NCI-H2196 (cell line): ENCODE data around the gene ACSS1.
A peak's percentile ranks its signal among the peaks of the same experiment; 100 is the strongest.

ENCODE experiments used
- DNase-seq: peaks from one replicate; lab custom pipeline; 2025; ENCODE audit not compliant: unreplicated experiment; lab: John Stamatoyannopoulos, UW

The ACSS1 gene

DNA sequence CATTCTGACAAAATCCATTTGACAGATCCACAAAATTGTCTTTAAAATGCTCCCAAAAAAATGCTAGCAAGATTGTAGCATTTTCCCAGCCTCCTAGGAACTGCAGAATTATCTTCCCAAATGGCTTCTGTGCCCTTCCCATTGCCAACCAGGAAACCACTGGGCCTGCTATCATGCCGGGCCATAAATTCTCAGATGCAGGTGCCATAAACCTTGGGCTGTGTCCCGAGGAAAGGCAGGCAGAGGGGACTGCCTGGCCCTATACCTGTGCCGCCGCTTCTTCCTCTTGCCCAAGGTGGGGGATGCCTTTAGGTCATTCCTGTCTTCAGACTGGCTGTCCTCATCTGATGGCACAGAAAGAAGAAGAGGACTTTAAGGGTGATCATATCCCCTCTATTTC is 21.2 kb upstream of the ACSS1 start:
- no peak for DNase-seq

DNA sequence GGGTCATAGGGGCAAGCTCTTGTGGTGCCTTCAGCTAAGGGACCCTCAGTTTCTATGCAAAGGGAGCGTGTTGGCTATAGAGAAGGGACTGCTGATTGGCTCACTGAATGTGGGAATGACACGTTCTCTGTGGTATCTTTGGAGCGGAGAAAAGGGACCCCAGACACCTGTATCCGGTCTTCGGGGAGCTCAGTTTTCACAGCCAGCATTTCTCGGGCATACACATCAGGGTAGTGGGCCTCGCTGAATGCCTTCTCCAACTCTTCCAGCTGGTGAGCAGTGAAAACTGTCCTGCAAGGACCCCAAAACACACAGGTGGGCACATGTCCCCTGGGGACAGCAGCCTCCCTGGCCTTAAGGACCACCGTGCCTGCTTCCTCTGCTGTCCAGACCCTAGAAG is 20.7 kb upstream of the ACSS1 start:
- no peak for DNase-seq

DNA sequence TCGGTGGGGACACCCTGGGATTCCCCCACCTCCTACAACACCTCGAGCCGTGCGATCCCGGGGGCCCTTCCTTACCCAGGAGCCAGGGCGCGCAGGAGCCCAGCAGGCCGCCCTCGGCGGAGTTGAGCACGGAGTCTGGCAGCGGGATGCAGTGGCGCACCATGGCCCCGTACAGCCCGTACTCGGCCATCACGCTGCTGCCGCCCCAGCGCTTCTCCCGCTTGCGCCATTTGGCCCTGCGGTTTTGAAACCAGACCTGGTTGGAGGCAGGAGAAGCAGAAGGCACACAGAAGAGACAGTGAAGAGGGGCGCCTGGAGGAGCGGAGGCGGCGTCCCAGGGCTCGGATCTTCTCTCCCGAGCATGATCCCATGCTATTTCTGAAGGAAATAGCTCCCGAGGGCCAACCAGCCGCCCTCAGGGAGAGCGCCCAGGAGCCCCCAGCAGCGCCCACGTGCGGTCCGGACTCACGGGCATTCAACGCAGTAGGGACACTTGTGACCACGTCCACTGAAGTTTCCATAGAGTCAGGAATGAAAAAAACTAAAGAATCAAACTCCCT is 19.8 kb upstream of the ACSS1 start:
- no peak for DNase-seq

DNA sequence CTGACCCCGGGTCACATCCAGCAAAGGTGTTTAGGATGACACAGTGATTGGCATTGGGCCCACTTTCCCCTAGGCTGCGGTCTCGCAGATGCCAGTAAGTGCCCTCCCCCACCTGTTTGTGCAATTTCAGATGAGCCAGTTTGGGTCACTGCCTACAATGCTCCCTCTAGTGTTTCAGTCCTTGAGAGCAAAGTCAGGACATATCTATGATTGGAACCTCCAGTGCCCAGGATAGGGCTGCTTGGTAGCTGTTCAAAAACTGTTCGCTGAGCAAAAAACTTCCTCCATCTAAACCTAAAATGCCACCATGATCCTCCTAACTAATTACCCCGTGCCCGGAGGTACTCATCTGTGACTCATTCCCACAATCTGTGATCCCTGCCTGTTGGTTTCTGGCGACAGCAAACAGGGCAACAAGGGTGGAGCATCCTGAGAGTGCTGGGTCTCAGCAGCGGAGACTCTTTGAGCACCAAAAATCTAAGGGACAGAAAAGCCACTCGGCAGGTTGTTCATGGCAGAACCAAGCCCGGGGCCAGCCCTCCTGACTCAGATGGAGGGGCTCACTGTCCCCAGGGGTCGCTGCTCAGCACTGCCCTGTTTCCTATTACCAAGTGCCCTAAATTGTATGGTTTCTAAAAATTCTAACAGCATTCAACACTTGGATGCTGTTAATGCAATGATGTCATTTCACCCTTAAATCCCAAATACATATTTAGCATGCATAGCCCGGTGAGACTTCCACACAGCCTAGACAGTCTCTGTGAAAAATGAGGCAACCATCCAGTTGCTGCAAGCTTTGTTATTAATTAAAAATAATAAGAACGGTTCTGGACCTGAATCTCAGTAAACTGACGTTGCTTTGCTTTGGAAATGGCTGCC is 19.0 kb upstream of the ACSS1 start:
- peak; percentile 90 for DNase-seq

DNA sequence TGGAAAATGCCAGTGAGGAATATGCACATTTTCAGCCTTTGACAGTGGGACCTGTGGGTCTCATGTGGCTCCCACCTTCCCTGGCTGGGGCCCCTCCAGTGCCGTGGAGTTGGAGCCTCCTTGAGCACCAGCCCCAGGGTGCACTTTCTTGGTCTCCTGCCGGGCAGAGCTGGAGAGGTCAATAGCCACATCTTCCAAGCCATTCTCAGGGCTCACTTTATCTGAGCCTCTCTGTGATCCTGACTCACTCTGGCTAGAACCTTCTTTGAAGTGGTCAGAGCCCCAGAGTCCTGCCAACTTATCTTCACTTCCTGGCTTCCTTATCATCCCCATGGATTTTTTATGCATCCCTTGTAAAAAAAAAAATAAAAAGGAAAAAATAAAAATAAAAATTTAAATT is 18.3 kb upstream of the ACSS1 start:
- DNase-seq = peak; percentile 43

DNA sequence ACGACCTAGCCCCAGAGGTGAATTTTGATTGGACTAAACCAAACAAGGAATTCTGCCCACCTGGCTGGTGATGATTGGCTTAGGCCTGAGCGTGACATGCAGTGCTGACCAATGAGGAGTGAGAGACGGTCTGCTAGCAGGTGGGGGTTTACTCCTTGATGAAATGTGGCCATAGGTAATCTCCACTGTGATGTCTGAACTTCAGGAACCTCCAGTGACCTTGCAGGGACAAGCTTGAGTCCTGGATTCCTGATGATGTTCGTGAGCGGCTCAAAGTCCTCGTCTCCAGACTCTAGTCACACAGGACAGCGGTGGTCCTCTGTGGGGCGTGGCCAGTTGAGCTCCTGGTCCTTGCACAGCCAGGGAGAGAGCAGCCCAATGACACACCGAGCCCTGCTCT is 15.6 kb upstream of the ACSS1 start:
- no peak for DNase-seq

DNA sequence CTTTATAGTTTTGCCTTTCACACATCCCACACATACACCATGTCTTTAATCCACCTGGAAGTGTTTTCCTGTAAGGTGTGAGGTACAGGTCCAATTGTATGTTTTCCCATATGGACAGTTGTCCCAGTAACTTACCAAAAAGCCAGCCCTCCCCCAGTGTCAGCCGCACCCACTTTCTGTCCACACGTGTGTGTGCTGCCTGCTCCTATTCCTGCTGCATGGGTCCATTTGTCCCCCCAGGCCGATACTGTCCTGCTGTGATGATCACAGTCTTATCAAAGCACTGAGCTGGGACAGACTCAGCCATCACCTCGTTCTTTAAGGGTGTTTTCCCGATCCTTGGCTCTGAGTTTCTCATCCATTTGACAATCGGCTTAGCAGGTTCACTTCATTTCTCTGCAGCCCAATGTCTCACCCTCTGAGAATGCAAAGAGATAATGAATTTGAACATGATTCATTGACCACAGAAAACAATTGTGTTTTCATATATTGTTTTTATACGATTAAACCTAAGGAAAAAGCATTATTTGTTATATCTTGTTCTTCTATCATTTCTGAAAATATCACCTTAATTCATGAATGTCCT is 14.4 kb upstream of the ACSS1 start:
- no peak for DNase-seq

DNA sequence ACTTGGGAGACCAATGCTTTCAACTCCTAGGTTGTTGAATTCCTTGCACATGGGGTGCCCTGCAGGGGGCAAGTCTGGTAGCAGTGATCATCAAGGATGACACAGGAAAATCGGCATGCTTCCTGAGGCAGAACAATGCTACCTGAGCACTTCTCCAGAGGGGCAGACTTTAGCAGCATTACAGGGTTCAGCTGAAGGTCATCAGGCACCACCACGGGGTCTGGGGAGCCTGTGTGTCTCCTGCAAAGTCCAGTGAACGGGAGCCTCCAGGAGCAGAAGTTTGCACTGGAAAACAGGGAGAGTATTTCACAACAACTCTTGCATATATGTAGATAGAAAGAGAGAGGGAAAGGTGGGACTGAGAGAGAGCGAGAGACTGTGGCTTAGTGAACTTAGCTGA is 13.8 kb upstream of the ACSS1 start:
- no peak for DNase-seq

DNA sequence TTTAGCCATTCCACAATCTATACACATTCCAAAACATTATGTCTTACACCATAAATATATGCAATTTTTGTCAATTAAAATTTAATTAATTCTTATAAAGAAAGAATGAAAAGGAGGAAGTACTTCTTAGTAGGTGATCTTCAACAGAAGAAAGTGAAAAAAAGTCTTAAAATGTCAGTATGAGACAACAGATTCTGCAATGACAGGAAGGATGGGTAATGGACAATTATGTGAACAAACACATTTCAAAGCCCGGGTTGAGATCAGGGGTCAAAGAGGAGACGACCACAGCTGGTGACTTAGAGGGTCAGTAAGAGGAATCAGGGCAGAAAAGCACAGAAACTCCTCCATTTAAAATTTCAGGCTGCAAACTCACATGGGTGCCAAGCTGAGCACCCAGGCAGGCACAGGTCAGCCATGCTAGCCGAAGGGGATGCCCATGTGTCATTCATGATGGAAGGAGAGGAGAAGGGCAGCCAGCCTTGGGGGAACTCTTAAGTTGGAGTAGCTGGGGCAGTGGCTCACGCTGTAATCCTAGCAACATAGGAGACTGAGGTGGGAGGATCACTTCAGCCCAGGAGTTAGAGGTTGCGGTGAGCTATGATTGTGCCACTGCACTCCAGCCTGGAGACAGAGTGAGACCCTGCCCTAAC is 13.0 kb upstream of the ACSS1 start:
- no peak for DNase-seq

DNA sequence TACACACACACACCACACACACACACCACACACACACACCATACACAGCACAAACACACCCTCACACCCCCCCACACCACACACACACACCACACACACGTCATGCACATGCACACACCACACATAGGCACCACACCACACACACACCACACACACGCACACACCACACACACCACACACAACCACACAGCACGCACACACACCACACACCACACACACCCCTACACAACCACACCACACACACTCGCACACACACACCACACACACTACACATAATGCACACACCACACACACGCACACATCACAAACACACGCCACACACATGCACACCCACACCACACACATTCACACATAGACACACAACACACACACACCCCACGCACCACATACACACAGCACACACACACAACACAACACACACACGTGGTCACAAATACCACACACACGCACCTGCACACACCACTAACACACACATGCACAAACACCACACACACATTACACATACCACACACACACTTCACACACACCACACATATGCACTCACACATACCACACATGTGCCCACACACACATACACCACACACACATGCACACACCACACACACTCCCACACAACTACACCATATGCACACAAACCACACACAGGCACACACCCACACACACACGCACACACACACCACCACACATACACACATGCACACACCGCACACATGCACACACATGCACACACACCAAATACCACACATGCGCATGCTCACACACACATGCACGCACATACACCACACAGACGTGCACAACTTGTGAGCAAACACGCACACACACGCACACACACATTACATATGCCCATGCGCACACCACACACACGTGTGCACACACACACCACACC is 9.4 kb upstream of the ACSS1 start:
- no peak for DNase-seq

DNA sequence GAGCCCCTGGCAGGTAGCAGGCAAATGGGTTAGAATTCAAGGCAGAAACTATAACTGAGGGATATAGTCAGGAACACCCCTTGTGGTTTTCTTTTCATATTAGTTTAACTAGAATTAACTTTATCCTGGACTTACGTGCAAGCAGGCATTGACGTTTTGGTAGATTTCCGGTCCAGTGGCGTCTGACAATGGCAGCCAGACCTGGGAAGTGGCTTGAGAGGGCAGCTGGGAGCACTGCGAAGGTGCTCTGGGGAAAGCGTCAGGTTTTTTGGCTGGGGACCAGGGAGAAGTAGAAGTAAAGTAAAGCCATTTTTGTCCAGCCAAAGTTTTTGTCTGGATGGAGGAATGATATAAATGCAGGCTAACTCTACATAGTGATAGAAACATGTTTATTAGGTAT is 8.4 kb upstream of the ACSS1 start:
- peak; percentile 64 for DNase-seq

DNA sequence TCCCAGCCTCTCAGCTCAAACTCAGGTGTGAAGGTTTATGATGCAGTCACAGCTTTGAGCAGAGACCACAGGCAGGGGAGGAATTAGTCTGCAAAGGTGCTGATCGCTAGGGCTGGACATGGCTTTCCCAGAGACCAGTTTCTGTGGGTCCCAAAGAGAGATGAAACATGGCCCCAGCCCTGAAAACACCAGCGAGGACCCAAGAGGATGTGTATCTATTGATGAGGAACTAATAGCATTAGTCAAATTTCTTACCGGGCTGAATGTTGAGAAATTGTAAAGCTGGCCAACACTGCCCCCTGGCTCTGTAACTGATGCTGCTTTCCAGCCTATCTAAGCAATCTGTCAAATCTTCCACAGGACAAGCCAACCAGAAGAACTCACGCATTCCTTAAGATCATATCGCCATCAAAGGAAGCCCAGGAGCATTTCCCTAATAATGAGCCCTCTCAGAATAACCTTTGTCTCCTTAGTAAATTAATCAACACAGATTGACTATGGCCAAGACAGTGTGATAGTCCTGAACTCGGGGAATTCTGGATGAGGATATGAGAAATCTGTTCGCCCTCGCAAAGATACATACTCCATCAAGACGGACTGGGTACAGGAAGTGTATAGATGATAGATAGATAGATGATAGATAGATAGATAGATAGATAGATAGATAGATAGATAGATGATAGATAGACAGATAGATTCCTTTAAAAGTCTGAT is 7.8 kb upstream of the ACSS1 start:
- peak; percentile 57 for DNase-seq

DNA sequence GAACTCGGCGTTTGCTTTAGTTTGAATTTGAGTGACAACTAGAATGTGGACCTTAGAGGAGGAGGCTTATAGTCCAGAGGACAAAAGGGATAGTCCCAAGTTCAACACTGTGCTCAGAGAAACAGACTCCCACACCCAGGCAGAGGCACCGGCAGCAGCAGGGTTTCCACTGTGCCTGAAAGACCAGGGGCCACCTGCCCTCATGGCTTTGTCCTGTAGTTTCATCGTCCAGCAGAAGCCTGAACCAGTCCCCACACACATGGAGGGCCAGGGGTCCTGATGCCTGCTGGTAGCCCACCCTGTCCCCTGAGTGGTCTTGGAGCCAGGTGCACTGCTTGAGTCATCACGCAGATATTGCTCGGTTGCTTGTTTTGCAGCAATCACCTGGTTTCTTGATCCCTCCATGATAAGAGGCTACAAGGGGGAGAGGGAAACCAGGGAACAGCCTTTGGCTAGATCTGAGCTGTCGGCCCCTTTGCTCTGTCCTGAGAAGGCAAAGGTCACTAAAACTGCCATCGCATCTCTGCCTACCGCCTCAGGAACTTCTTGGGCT is 7.2 kb upstream of the ACSS1 start:
- DNase-seq = no peak

DNA sequence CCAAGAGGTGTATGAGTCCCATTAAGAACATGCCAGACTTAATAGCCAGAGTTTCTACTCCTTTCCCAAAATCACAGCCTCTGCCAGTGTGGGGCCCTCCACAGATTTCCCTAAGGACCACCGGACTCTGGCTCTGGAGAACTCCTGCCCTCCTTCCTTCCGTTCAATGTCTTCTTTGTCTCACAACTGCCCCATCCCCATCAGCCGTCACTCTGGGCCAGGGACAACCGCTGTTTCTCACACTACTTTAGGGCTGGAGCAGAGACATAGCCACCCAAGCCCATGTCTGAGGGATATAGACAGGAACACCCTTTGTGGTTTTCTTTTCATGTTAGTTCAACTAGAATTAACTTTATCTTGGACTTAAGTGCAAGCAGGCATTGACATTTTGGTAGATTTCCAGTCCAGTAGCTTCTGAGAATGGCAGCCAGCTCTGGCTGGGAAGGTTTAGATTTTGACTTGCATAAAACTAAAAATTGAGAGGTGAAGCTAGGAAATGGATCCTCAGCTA is 6.7 kb upstream of the ACSS1 start:
- DNase-seq = no peak

DNA sequence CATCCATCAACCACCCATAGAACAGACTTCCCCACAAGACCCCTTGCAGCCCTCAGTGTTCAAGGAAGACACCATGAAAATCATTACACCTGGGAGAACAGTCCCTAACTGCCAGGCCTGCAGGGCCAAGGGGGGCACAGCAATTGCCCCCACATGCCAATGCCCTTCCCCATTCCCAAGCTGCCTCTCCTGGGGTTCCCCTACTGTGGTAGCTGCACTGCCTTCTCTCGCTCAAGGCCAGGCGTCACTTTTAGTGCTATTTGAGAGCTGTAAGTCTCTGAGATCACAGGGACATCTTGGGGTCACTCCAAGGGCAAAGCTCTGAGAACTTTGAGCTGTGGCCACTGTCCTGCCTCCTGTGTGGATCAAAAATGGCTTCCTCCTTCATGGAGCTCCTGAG is 6.0 kb upstream of the ACSS1 start:
- no peak for DNase-seq

DNA sequence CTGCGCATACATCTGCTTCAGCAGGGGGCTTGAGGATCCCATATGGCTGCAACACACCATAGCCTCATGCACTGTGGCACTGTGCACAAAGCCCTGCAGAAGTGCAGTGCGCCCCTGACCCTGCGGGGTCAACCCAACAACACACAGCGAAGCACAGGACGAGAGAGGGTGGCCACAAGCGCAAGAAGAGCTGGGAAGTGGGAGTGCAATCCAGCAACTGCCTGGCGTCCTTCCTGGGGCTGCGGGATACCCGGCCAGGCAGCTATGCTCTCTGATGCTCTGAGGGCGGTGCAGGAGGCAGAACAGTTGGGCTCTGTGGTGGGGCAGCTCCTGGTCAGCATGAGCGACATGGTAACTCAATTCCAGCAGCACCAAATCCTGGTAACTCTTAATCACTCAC is 5.6 kb upstream of the ACSS1 start:
- DNase-seq = no peak

DNA sequence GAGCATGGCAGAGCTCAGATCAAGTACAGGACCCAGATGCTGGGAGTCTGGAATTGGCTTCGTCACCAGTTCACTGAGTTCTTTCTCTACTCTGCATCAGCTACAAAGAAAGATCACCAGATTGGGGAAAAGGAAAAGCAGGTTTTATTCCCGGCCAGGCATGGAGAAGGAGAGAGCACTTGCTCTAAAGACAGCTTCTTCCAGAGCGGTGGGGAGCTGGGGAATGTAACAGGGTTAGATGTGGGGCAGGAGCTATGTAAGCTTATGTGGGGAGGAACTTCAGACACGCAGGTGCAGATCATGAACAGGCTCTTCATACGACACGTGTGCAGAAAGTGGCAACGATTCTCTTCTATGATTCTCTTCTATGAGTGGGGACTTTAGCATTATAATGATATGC is 4.9 kb upstream of the ACSS1 start:
- no peak for DNase-seq

DNA sequence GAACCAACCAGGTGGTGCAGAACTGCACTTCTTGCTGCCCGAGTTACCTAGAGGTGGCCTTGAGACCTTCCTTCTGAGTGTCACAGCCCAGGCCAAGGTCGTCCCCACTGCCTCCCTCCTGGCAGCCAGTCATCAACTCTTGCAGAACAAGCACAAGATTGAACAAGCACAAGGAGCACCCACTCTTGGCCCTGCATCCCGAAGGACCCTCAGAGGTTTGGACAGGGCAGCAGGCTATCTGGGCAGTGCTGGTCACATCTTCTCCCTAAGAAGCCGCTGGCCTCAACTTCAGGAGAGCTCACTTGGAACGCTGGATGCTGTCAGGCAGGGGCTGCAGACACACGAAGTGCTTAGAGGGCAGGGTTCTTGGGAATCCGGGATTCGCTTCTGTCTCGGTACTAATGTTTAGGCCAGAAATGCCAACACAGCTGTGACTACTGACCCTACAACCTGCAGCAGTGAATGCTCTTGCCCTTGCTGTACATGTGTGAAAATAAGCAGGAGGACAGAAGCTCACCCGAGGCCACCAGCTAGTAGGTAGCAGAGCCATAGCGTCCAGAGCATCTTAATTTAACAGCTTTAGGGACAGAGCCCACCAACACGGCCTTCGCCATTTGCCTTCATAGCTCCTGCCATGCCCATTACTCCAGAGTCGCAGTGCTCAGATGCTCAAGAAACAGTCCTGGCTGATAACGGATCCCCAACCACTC is 4.0 kb upstream of the ACSS1 start:
- DNase-seq = no peak

DNA sequence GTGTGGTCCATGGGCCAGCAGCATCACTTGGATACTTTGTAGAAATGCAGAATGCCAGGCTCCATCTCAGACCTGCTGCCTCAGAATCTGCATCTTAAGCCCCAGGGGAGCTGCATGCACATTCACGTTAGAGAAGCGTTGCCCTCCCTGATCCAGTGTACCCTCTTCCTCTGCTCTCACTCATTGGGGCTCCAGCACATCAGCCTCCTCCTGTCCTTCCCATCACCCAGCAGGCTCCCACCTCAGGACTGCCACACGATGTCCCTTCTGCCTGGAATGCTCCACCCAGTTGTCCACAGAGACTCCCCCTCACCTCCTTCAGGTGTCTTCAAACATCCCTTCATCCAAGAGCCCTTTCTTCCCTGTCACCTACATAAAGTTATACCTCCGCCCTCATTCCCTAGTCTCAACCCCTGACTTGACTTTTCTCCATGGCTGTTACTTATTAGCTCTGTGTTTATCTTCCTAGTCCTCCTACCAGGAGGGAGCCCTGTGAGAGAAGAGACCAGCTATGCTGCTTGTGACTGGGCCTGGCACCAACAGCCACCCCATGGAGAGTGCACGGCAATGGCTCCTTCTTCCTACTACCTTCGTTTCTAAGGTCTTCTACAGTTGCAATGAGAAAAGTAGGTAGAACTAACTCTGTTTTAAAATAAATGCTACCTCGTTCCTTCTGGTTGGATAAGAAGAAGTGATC is 3.3 kb upstream of the ACSS1 start:
- no peak for DNase-seq
